Suprapubic skin (tissue), 4 donors: ENCODE measurements around the gene FBLL1. TPM values are rescaled to one million over a fixed set of nuclear protein-coding genes. Genes with fewer than 3 reads are reported as not detected.

ENCODE experiments used
- DNase-seq, 2 donors: peaks; one replicate each; pipeline ENCODE4 v3.0.0-alpha.2; 2019; ENCODE audit warnings: low spot score in 2 of 2
- H3K27ac ChIP-seq: fragments of 200-600 bp; sonication (generic); one replicate; pipeline ENCODE4 v1.5.1; 2019
- H3K27me3 ChIP-seq: fragments of 200-600 bp; sonication (generic); one replicate; pipeline ENCODE4 v1.5.1; 2019
- H3K36me3 ChIP-seq: fragments of 200-600 bp; sonication (generic); one replicate; pipeline ENCODE4 v1.5.1; 2019
- H3K4me1 ChIP-seq: fragments of 200-600 bp; sonication (generic); one replicate; pipeline ENCODE4 v1.5.1; 2019
- H3K4me3 ChIP-seq: fragments of 200-600 bp; sonication (generic); one replicate; pipeline ENCODE4 v1.5.1; 2019; ENCODE audit warnings: mild to moderate bottlenecking
- H3K9me3 ChIP-seq: fragments of 200-600 bp; sonication (generic); one replicate; pipeline ENCODE4 v1.5.1; 2019
- EP300 ChIP-seq: sonication (generic); formaldehyde crosslinking; IDR thresholded peaks from one replicate; pipeline ENCODE4 v1.6.1; 2017; ENCODE audit warnings: antibody characterized with exemption
- POLR2A ChIP-seq, 2 donors: fragments of 450-650 bp; IDR thresholded peaks; one replicate each; pipeline ENCODE4 v1.6.1; 2017; ENCODE audit warnings: antibody characterized with exemption in 2 of 2, mild to moderate bottlenecking in 2 of 2, moderate library complexity in 2 of 2
- POLR2AphosphoS5 ChIP-seq, 3 donors: sonication (generic); formaldehyde crosslinking; IDR thresholded peaks; one replicate each; pipeline ENCODE4 v1.6.1; 2017; ENCODE audit warnings: antibody characterized with exemption in 3 of 3
- WGBS: methylation state at CpG from one replicate; pipeline ENCODE4 v1.1.5; 2018; 5-methylcytosine and 5-hydroxymethylcytosine counted together
- total RNA-seq, 4 donors: library from RNA; depleted of rRNA; stranded (reverse); fragments of >200 nt; gene quantifications; one replicate each; pipeline ENCODE4 v1.1.0, GENCODE V29; 2016
- TF ChIP-seq, protein P1 (sequence below), 2 donors: fragments of 200-600 bp in 1 of 2; fragments of 450-650 bp in 1 of 2; sonication (generic) in 1 of 2; IDR thresholded peaks; one replicate each; pipeline ENCODE4 v1.5.1; 2016 to 2019; ENCODE audit warnings: antibody characterized with exemption in 2 of 2, mild to moderate bottlenecking in 1 of 2, moderate library complexity in 1 of 2

The FBLL1 gene
- total RNA-seq, 4 donors from 2014 or later = 0.42 to 1.7 (median 1.3) TPM

DNA sequence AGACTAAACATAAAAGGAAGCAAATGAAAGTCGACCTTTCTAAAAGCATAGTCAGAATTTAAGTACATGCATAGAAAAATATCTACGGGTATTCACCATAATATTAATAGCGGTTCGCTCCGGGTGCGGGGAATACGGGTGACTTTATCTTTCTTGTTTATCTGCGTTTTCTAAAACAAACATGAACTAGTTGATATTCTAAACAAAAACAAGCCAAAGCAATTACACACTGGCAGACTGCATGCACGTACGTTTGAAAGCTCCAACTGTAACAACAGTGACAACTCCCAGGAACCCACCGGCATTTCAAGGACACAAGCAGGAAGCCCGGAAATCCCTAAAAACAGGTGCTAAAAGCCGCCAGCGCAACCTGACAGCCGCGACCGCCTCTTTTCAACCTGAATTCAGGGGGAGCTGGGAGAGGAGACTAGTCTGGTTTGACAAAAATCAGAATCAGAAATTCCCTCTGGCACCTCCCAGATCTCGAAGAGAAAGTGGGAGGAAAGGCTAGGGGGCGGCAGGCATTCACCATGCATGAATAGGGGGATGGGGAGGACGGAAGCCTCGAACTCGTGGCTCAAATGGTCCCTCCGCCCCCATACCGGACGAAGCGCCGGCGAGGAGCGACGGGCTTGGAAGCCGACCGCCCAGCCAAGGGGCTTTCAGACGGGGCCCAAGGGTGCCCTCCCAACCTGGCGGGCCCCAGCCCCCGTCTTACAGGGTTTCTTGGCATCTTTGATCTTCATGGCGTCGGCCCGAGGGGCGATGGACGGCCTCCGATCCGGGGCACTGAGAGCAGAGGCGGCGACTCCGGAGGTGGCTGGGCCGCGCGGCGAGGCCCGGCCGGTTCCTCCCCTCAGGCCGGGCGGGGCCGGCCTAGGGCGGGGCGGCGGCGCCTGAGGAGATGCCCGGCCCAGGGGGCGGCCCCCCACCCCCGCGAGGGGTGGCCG is 49.7 kb downstream of the FBLL1 start, which contains the start of gene PANK3:
TSS of gene PANK3 (minus strand) at position 831 of the 950 bp plus-strand sequence. CDS start at position 746, 85 bp downstream.
- H3K4me1 ChIP-seq = peaks cover 21% of the 10 kb centered on the region
- no peaks in the 10 kb centered on the region for H3K36me3 ChIP-seq
- no peaks in the 10 kb centered on the region for H3K9me3 ChIP-seq
- H3K4me3 ChIP-seq = peak within 1 kb of the TSS; percentile 92
- WGBS = 1% methylated on average over 20 of the region's 63 CpGs
- no peaks in the 10 kb centered on the region for H3K27me3 ChIP-seq
- DNase-seq = peak; percentile 82 to 86
- peak within 1 kb of the TSS; percentile 97 for H3K27ac ChIP-seq
- TF ChIP-seq EP300 (no peak), POLR2AphosphoS5 (IDR thresholded peaks at IDR 0.05) (peak in 1 of 3 donors; percentile 24), POLR2A (IDR thresholded peaks at IDR 0.05) (no peak)
- TF ChIP-seq, protein P1, sequence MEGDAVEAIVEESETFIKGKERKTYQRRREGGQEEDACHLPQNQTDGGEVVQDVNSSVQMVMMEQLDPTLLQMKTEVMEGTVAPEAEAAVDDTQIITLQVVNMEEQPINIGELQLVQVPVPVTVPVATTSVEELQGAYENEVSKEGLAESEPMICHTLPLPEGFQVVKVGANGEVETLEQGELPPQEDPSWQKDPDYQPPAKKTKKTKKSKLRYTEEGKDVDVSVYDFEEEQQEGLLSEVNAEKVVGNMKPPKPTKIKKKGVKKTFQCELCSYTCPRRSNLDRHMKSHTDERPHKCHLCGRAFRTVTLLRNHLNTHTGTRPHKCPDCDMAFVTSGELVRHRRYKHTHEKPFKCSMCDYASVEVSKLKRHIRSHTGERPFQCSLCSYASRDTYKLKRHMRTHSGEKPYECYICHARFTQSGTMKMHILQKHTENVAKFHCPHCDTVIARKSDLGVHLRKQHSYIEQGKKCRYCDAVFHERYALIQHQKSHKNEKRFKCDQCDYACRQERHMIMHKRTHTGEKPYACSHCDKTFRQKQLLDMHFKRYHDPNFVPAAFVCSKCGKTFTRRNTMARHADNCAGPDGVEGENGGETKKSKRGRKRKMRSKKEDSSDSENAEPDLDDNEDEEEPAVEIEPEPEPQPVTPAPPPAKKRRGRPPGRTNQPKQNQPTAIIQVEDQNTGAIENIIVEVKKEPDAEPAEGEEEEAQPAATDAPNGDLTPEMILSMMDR (IDR thresholded peaks at IDR 0.05) = no peak

DNA sequence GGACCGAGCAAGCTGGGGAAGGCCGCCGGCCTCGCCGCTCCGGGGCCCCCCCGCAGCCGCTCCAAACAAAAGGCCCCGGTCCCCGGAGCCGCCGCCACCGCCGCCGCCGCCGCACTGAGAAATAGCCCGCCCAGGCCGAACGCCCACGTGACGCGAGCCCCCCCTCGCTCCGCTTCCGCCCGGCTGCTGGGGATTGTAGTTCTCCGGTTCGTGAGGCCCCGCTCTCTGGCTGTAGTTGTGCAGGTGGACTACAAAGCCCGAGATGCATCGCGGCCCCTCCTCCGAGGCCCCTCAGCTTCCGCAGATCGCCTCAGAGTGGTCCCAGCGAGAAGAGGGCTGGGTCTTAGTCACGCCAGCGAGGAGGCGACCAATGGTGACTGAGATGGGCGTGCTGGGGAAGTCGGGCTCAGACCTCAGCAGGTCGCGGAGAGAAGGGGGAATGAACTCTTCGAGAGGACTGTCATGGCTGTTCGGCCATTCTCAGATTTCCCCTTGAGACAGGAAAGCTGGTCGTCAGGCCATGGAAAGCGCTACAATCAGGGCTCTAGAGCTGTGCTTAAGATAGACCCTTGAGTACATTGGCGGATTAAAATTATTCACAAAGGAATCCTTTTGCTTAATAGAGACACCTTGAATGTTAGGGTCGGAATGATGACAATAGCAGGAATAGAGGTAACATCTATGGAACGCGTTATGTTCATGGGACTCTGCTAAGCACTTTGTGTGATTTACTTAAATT is 50.6 kb downstream of the FBLL1 start:
- 1% methylated on average over 27 of the region's 52 CpGs for WGBS
- peak; percentile 85 to 87 for TF ChIP-seq POLR2A (IDR thresholded peaks at IDR 0.05)
- no peak for TF ChIP-seq EP300
- TF ChIP-seq, protein P1 (IDR thresholded peaks at IDR 0.05) = no peak
- peak in 2 of 3 donors; percentile 34 to 78 for TF ChIP-seq POLR2AphosphoS5 (IDR thresholded peaks at IDR 0.05)
- H3K4me3 ChIP-seq = peak overlapping the region; percentile 92

DNA sequence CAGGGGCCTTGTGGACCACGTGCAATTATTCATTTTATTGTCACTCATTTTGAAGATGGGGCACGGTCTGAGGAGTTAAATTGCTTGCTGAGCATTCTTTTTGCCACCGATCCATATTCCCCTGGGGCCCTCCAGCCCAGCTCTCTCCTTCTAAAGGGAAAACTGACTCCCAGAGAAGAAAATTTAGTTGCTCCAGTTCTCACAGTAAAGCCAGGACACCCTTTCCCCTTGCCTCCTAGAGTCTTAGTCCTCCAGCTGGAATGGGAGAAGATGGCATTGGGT is 51.1 kb downstream of the FBLL1 start:
- Histone ChIP-seq H3K27me3 (no peaks in the 10 kb centered on the region), H3K27ac (peak overlapping the region; percentile 97), H3K36me3 (no peaks in the 10 kb centered on the region), H3K4me3 (peak overlapping the region; percentile 92), H3K9me3 (no peaks in the 10 kb centered on the region), H3K4me1 (peaks cover 21% of the 10 kb centered on the region)
- TF ChIP-seq, protein P1 (IDR thresholded peaks at IDR 0.05) = no peak
- no peak for TF ChIP-seq POLR2AphosphoS5 (IDR thresholded peaks at IDR 0.05)
- TF ChIP-seq POLR2A (IDR thresholded peaks at IDR 0.05) = no peak
- no peak for TF ChIP-seq EP300
- WGBS = 9% methylated on average over 3 of the region's 3 CpGs
- DNase-seq = no peak

More for the DNA sequence above, 50.6 kb downstream of the FBLL1 start:
- Histone ChIP-seq H3K27ac (peak overlapping the region; percentile 97), H3K4me1 (peaks cover 21% of the 10 kb centered on the region), H3K9me3 (no peaks in the 10 kb centered on the region), H3K36me3 (no peaks in the 10 kb centered on the region), H3K27me3 (no peaks in the 10 kb centered on the region)
- DNase-seq = peak; percentile 97 to 99

Other genes starting within 250 kb of the FBLL1 start
- gene WWC1, start 237.7 kb upstream of the FBLL1 start, total RNA-seq = 10 to 100 TPM; 28.3 to 38.3 (median 31.6) TPM
- 100 to 1,000 TPM in 1 of 4 donors, 10 to 100 TPM in 3; 58.6 to 129 (median 77.0) TPM for gene RARS1, start 42.8 kb upstream of the FBLL1 start, total RNA-seq
- gene PANK3, start 50.1 kb downstream of the FBLL1 start, total RNA-seq = 10 to 100 TPM; 30.3 to 53.7 (median 35.0) TPM